HuH-7 (cell line): ENCODE data around the gene TMEM129.

ENCODE experiments used
- DNase-seq: peaks from one replicate; pipeline ENCODE4 v3.0.0; 2011; ENCODE audit warnings: low spot score

TMEM129 gene

DNA sequence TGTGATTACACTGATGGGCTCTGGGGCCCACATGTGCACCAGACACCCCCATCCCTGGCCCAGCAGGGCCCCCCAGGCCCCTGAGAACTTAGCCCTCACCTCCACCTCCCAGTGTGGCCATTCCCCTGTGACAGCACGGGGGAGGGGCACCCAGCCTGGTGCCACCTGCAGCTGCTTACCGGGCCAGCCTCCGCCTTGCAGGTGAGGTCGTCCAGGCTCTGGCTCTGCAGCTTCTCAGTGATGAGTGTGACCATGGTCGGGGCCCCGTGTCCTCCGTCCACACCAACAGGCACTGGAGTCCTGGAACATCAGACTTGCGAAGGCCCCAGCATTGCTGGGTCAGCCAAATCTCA is 52.7 kb downstream of the TMEM129 start:
- no peak for DNase-seq

DNA sequence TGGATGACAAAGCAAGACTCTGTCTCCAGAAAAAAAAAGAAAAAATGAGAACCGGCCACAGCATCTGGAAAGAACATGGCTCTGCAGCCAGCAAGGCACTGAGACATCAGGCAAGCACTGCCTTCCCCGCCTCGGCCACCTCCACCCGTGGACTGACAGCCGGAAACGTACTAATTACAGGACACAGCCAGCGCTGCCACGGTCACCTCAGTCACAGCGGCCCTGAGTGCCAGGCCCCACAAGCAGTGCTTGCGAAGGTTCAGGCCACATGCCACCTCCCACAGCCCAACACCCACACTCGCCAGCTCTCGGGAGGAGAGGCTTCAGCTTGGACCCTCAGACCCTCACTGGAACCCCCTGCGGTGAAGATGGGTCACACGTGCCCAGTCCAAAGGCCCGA is 53.9 kb downstream of the TMEM129 start:
- no peak for DNase-seq

GRCh38 chr4:1666391-1666790 is 54.7 kb downstream of the TMEM129 start:
- no peak for DNase-seq
